PC-9 (cell line): ENCODE results near the gene TNFRSF12A.

Experiments
- EZH2 ChIP-seq: fragments of 200-600 bp; sonication (generic); IDR thresholded peaks from 2 replicates; pipeline ENCODE4 v1.8.0; 2017; ENCODE audit warnings: antibody characterized with exemption, low read depth
- TF ChIP-seq, protein P1 (sequence below): fragments of 200-600 bp; sonication (generic); conservative IDR thresholded peaks from 2 replicates; pipeline ENCODE4 v1.6.1; 2017; ENCODE audit warnings: mixed run types, antibody characterized with exemption, mild to moderate bottlenecking, moderate library complexity

- TF ChIP-seq, protein P1, sequence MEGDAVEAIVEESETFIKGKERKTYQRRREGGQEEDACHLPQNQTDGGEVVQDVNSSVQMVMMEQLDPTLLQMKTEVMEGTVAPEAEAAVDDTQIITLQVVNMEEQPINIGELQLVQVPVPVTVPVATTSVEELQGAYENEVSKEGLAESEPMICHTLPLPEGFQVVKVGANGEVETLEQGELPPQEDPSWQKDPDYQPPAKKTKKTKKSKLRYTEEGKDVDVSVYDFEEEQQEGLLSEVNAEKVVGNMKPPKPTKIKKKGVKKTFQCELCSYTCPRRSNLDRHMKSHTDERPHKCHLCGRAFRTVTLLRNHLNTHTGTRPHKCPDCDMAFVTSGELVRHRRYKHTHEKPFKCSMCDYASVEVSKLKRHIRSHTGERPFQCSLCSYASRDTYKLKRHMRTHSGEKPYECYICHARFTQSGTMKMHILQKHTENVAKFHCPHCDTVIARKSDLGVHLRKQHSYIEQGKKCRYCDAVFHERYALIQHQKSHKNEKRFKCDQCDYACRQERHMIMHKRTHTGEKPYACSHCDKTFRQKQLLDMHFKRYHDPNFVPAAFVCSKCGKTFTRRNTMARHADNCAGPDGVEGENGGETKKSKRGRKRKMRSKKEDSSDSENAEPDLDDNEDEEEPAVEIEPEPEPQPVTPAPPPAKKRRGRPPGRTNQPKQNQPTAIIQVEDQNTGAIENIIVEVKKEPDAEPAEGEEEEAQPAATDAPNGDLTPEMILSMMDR, result no peak
- TF ChIP-seq EZH2, result no peak
Measured at GRCh38 chr16:2975161-2975795, 44.9 kb upstream of the TNFRSF12A start.
